ENCODE measurements around the gene ALKBH3. TPM values are rescaled to one million over a fixed set of nuclear protein-coding genes. Genes with fewer than 3 reads are reported as not detected.

The ALKBH3 gene
- total RNA-seq, 1 donor: 47.8 TPM

GRCh38 chr11:43914466-43914865 lies 33.8 kb downstream of the ALKBH3 start:
- no peak overlapping the region for H3K27ac ChIP-seq (ENCODE audit: low read depth, low read length)
- H3K9me3 ChIP-seq (ENCODE audit: low read depth, low read length): no peaks in the 10 kb centered on the region
- H3K36me3 ChIP-seq (ENCODE audit: insufficient read depth, low read length): peaks cover 18% of the 10 kb centered on the region
- peaks cover 3% of the 10 kb centered on the region for H4K20me1 ChIP-seq (ENCODE audit: insufficient read depth, low read length)
- H3K4me3 ChIP-seq (ENCODE audit: insufficient read depth, low read length): no peak overlapping the region
- no peak for DNase-seq (ENCODE audit: insufficient read length, low spot score, missing footprints)
- no peaks in the 10 kb centered on the region for H3K4me1 ChIP-seq (ENCODE audit: insufficient read depth, low read length)
- TF ChIP-seq CTCF (IDR thresholded peaks at IDR 0.05; ENCODE audit: extremely low read depth, low read depth, low read length): no peak
- H3K4me2 ChIP-seq (ENCODE audit: insufficient read depth, low read length): no peak overlapping the region
- no peaks in the 10 kb centered on the region for H3K79me2 ChIP-seq (ENCODE audit: insufficient read depth, low read length)
- H2AFZ ChIP-seq (ENCODE audit: low read length): no peak overlapping the region
- H3K27me3 ChIP-seq (ENCODE audit: insufficient read depth, low read length): no peaks in the 10 kb centered on the region

GRCh38 chr11:43916621-43917020 lies 36.0 kb downstream of the ALKBH3 start:
- TF ChIP-seq CTCF (IDR thresholded peaks at IDR 0.05; ENCODE audit: extremely low read depth, low read depth, low read length): no peak
- H3K36me3 ChIP-seq (ENCODE audit: insufficient read depth, low read length): peaks cover 20% of the 10 kb centered on the region

GRCh38 chr11:43917851-43918250 lies 37.2 kb downstream of the ALKBH3 start:
- DNase-seq (ENCODE audit: insufficient read length, low spot score, missing footprints): no peak
- no peak overlapping the region for H3K27ac ChIP-seq (ENCODE audit: low read depth, low read length)

More at GRCh38 chr11:43916621-43917020, 36.0 kb downstream of the ALKBH3 start:
- Histone ChIP-seq H3K4me1 (ENCODE audit: insufficient read depth, low read length) (peaks cover 12% of the 10 kb centered on the region), H3K79me2 (ENCODE audit: insufficient read depth, low read length) (no peaks in the 10 kb centered on the region), H3K9me3 (ENCODE audit: low read depth, low read length) (no peaks in the 10 kb centered on the region), H3K27me3 (ENCODE audit: insufficient read depth, low read length) (no peaks in the 10 kb centered on the region), H3K27ac (ENCODE audit: low read depth, low read length) (no peak overlapping the region), H3K4me2 (ENCODE audit: insufficient read depth, low read length) (no peak overlapping the region), H3K4me3 (ENCODE audit: insufficient read depth, low read length) (no peak overlapping the region), H2AFZ (ENCODE audit: low read length) (no peak overlapping the region), H4K20me1 (ENCODE audit: insufficient read depth, low read length) (peaks cover 3% of the 10 kb centered on the region)
- DNase-seq (ENCODE audit: insufficient read length, low spot score, missing footprints): no peak

GRCh38 chr11:43918662-43919061 lies 38.0 kb downstream of the ALKBH3 start:
- H3K4me3 ChIP-seq (ENCODE audit: insufficient read depth, low read length): no peak overlapping the region
- no peak overlapping the region for H3K4me2 ChIP-seq (ENCODE audit: insufficient read depth, low read length)
- H2AFZ ChIP-seq (ENCODE audit: low read length): no peak overlapping the region
- H3K27ac ChIP-seq (ENCODE audit: low read depth, low read length): no peak overlapping the region
- peaks cover 17% of the 10 kb centered on the region for H3K36me3 ChIP-seq (ENCODE audit: insufficient read depth, low read length)
- H3K79me2 ChIP-seq (ENCODE audit: insufficient read depth, low read length): no peaks in the 10 kb centered on the region
- H3K4me1 ChIP-seq (ENCODE audit: insufficient read depth, low read length): peaks cover 22% of the 10 kb centered on the region
- H4K20me1 ChIP-seq (ENCODE audit: insufficient read depth, low read length): peaks cover 3% of the 10 kb centered on the region
- DNase-seq (ENCODE audit: insufficient read length, low spot score, missing footprints): no peak
- H3K9me3 ChIP-seq (ENCODE audit: low read depth, low read length): no peaks in the 10 kb centered on the region
- no peaks in the 10 kb centered on the region for H3K27me3 ChIP-seq (ENCODE audit: insufficient read depth, low read length)
- TF ChIP-seq CTCF (IDR thresholded peaks at IDR 0.05; ENCODE audit: extremely low read depth, low read depth, low read length): no peak

More at GRCh38 chr11:43917851-43918250, 37.2 kb downstream of the ALKBH3 start:
- H3K36me3 ChIP-seq (ENCODE audit: insufficient read depth, low read length): peaks cover 20% of the 10 kb centered on the region
- H3K4me3 ChIP-seq (ENCODE audit: insufficient read depth, low read length): no peak overlapping the region
- H4K20me1 ChIP-seq (ENCODE audit: insufficient read depth, low read length): peaks cover 3% of the 10 kb centered on the region
- H3K27me3 ChIP-seq (ENCODE audit: insufficient read depth, low read length): no peaks in the 10 kb centered on the region
- H3K79me2 ChIP-seq (ENCODE audit: insufficient read depth, low read length): no peaks in the 10 kb centered on the region
- H2AFZ ChIP-seq (ENCODE audit: low read length): no peak overlapping the region
- no peak for TF ChIP-seq CTCF (IDR thresholded peaks at IDR 0.05; ENCODE audit: extremely low read depth, low read depth, low read length)
- no peak overlapping the region for H3K4me2 ChIP-seq (ENCODE audit: insufficient read depth, low read length)
- H3K4me1 ChIP-seq (ENCODE audit: insufficient read depth, low read length): peaks cover 13% of the 10 kb centered on the region
- no peaks in the 10 kb centered on the region for H3K9me3 ChIP-seq (ENCODE audit: low read depth, low read length)

Data from osteoblast (primary cell).